ENCODE data around the gene RPL39L. TPM values are rescaled to one million over a fixed set of nuclear protein-coding genes. Genes with fewer than 3 reads are reported as not detected.

RPL39L gene
- 40.3 and 61.4 TPM in 2 replicates for total RNA-seq

GRCh38 chr3:187139126-187139894, at the start of gene RPL39L:
Gene RPL39L, minus strand, starts transcription at chr3:187139496. Its CDS starts 18,196 bp downstream, at chr3:187121300.

Other genes starting within 250 kb of the RPL39L start
- 47.4 and 80.7 TPM in 2 replicates for gene ST6GAL1, start 209.0 kb downstream of the RPL39L start, total RNA-seq
- not detected in 2 replicates for gene RTP1, start 58.0 kb upstream of the RPL39L start, total RNA-seq
- 0.91 and 1.9 TPM in 2 replicates for gene MASP1, start 152.2 kb upstream of the RPL39L start, total RNA-seq
- gene RTP4, start 228.9 kb upstream of the RPL39L start, total RNA-seq = 0.61 TPM in 1 of 2 replicates, not detected in the other